Jurkat, Clone E6-1 (cell line): ENCODE measurements around the gene PRKCE.
A peak's percentile ranks its signal among the peaks of the same experiment; 100 is the strongest.

Experiments
- DNase-seq: peaks from one replicate; pipeline ENCODE4 v3.0.0-alpha.2; 2011; ENCODE audit warnings: low read depth, low spot score
- H3K4me3 ChIP-seq: 2 replicates; pipeline ENCODE4 v1.5.1; 2011; ENCODE audit warnings: mild to moderate bottlenecking, low read length, control low read depth, moderate library complexity

PRKCE gene

GRCh38 chr2:46136953-46137352 is 485.5 kb downstream of the PRKCE start:
- no peak overlapping the region for H3K4me3 ChIP-seq
- no peak for DNase-seq

- no peak overlapping the region for H3K4me3 ChIP-seq
- no peak for DNase-seq
Measured at GRCh38 chr2:46142546-46143428, 491.3 kb downstream of the PRKCE start.

GRCh38 chr2:46143429-46144132 is 492.1 kb downstream of the PRKCE start:
- no peak for DNase-seq
- H3K4me3 ChIP-seq = no peak overlapping the region

GRCh38 chr2:46144133-46144800 is 492.8 kb downstream of the PRKCE start:
- peak; percentile 86 for DNase-seq
- peak overlapping the region; percentile 24 for H3K4me3 ChIP-seq

- DNase-seq = no peak
- peak overlapping the region; percentile 24 for H3K4me3 ChIP-seq
Measured at GRCh38 chr2:46145017-46145416, 493.5 kb downstream of the PRKCE start.

- no peak for DNase-seq
- no peak overlapping the region for H3K4me3 ChIP-seq
Measured at GRCh38 chr2:46145840-46146239, 494.4 kb downstream of the PRKCE start.

GRCh38 chr2:46146866-46147502 is 495.5 kb downstream of the PRKCE start:
- DNase-seq = no peak

GRCh38 chr2:46147626-46148368 is 496.3 kb downstream of the PRKCE start:
- no peak overlapping the region for H3K4me3 ChIP-seq
- peak; percentile 35 for DNase-seq

More at GRCh38 chr2:46146866-46147502, 495.5 kb downstream of the PRKCE start:
- no peak overlapping the region for H3K4me3 ChIP-seq

- no peak overlapping the region for H3K4me3 ChIP-seq
- DNase-seq = peak; percentile 31
Measured at GRCh38 chr2:46148369-46148736, 496.9 kb downstream of the PRKCE start.

- no peak for DNase-seq
- H3K4me3 ChIP-seq = no peak overlapping the region
Measured at GRCh38 chr2:46150445-46150955, 499.0 kb downstream of the PRKCE start.

- H3K4me3 ChIP-seq = no peak overlapping the region
- DNase-seq = no peak
Measured at GRCh38 chr2:46151577-46151976, 500.1 kb downstream of the PRKCE start.

GRCh38 chr2:46153996-46154753 is 502.7 kb downstream of the PRKCE start:
- DNase-seq = no peak
- H3K4me3 ChIP-seq = no peak overlapping the region

GRCh38 chr2:46157072-46157965 is 505.8 kb downstream of the PRKCE start:
- DNase-seq = no peak
- H3K4me3 ChIP-seq = no peak overlapping the region

- no peak overlapping the region for H3K4me3 ChIP-seq
- no peak for DNase-seq
Measured at GRCh38 chr2:46157966-46158310, 506.5 kb downstream of the PRKCE start.

- no peak overlapping the region for H3K4me3 ChIP-seq
- no peak for DNase-seq
Measured at GRCh38 chr2:46158661-46159060, 507.2 kb downstream of the PRKCE start.

GRCh38 chr2:46160326-46160725 is 508.9 kb downstream of the PRKCE start:
- H3K4me3 ChIP-seq = no peak overlapping the region
- no peak for DNase-seq

- no peak overlapping the region for H3K4me3 ChIP-seq
- no peak for DNase-seq
Measured at GRCh38 chr2:46161315-46161714, 509.8 kb downstream of the PRKCE start.
